ENCODE results near the gene RIPPLY1.
"Not testable (repeated sequence)": the region's sequence is repeated elsewhere in the genome, so short reads cannot be mapped to it uniquely, and the experiment has no call there.

Gene RIPPLY1

GRCh38 chrX:106906361-106906760 lies 3.2 kb upstream of the RIPPLY1 start:
- no peak for DNase-seq

- no peak for DNase-seq
These were observed 2.0 kb upstream of the RIPPLY1 start for GRCh38 chrX:106905064-106905708.

GRCh38 chrX:106903856-106904528 lies 851 bp upstream of the RIPPLY1 start:
- DNase-seq = no peak

- DNase-seq = no peak
These were observed 457 bp downstream of the RIPPLY1 start for GRCh38 chrX:106902684-106903083.

- no peak for DNase-seq
These were observed 1.3 kb downstream of the RIPPLY1 start for GRCh38 chrX:106901781-106902219.

GRCh38 chrX:106901341-106901740 lies 1.8 kb downstream of the RIPPLY1 start:
- DNase-seq = no peak

GRCh38 chrX:106899841-106900240 lies 3.3 kb downstream of the RIPPLY1 start:
- no peak for DNase-seq

- DNase-seq = no peak
These were observed 3.9 kb downstream of the RIPPLY1 start for GRCh38 chrX:106899276-106899675.

- DNase-seq = no peak
These were observed 4.7 kb downstream of the RIPPLY1 start for GRCh38 chrX:106898462-106898861.

- DNase-seq = no peak
These were observed 5.9 kb downstream of the RIPPLY1 start for GRCh38 chrX:106897259-106897658.

- DNase-seq = no peak
These were observed 8.1 kb downstream of the RIPPLY1 start for GRCh38 chrX:106894978-106895452.

- peak in 11 of 14 donors; percentile 0 to 44 (median 12) for DNase-seq
These were observed 8.7 kb downstream of the RIPPLY1 start for GRCh38 chrX:106894392-106894909.

GRCh38 chrX:106891762-106892460 lies 11.2 kb downstream of the RIPPLY1 start:
- no peak for DNase-seq

GRCh38 chrX:106889468-106889867 lies 13.7 kb downstream of the RIPPLY1 start:
- DNase-seq = no peak

GRCh38 chrX:106875151-106875550 lies 28.0 kb downstream of the RIPPLY1 start:
- DNase-seq = no peak

GRCh38 chrX:106874075-106874474 lies 29.1 kb downstream of the RIPPLY1 start:
- no peak for DNase-seq

GRCh38 chrX:106872796-106873195 lies 30.3 kb downstream of the RIPPLY1 start:
- DNase-seq = not testable (repeated sequence)

- no peak for DNase-seq
These were observed 39.4 kb downstream of the RIPPLY1 start for GRCh38 chrX:106863697-106864096.

GRCh38 chrX:106862972-106863688 lies 40.0 kb downstream of the RIPPLY1 start:
- no peak for DNase-seq

Measured in C1 segment of cervical spinal cord (tissue), 14 donors.